Stimulated activated CD8-positive, alpha-beta memory T cell treated with anti-CD3 and anti-CD28 coated beads, Interleukin-7, amount 100 ng/mL, for 4 hours (primary cell): Measurements from ENCODE around the gene NT5C3B.
"Not testable (repeated sequence)": the region's sequence is repeated elsewhere in the genome, so short reads cannot be mapped to it uniquely, and the experiment has no call there.

Source experiments
- DNase-seq, 2 donors: peaks; one replicate each; pipeline ENCODE4 v3.0.0-alpha.2; 2020; ENCODE audit warnings: low read depth in 2 of 2

The NT5C3B gene

GRCh38 chr17:41784207-41784744 is 51.8 kb downstream of the NT5C3B start:
- no peak for DNase-seq

DNA sequence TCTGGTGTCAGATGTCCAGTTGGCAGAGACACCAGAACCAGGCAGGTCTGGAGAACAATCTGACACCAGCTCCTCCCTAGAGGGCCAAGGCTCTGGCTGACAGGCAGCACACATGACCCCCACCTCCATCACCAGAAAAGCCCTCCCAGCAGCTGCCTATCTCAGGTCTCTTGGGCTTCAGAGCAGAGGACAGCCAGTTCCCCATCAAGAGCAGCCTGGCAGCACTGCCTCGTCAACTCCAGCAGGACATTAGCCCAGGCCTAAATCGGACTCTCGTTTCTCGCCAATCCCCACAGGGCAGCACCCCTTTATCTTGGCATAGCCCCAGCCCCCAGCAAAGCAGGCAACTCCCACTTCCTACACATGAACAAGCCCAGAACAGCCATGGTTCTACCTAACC is 53.9 kb downstream of the NT5C3B start:
- no peak for DNase-seq

DNA sequence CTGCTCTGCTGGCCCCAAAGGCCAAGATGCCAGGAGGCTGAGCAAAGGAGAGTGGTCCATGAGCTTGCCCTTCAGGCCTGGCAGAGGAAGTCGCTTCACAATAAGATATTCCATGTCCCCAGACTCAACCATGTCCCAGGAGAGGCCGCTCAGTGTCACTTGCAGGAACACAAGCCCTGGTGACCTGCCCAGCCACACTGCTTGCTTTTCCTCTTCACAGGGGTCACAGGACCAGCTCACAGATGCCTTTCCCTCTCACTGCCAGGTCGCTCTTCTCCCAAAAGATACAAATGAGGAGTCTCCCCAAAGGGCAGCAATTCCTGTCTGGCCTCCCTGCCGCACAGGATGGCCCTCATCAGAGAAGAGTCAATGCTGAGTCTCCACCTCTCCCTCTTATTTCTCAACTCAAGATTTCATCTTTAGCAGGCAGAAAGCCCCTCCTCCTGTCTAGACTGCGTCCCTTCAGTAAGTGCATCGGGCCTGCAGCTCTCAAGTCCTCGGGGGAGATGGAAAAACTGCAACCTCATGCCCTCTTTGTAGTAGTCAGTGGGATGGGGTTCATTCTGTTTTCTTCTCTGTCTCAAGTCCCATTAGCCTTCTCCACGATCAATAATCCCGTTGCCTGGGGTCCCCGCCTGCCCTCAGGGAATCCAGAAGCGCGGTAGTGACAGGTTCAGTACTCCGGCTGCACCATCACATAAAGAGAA is 54.5 kb downstream of the NT5C3B start:
- no peak for DNase-seq

DNA sequence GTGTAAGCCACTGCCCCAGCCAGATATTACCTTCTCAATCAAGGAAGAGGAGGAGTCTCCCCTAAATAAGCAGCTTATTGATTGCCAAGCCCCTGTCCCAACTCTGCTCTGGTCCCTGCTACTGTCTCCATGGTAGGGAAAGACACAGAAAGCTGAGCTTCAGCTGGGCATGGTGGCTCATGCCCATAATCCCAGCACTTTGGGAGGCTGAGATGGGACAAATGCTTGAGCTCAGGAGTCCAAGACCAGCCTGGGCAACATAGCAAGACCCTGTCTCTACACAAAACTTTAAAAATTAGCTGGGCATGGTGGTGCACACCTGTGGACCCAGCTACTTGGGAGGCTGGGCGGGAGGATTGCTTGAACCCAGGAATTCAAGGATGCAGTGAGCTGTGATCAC is 56.1 kb downstream of the NT5C3B start:
- no peak for DNase-seq

DNA sequence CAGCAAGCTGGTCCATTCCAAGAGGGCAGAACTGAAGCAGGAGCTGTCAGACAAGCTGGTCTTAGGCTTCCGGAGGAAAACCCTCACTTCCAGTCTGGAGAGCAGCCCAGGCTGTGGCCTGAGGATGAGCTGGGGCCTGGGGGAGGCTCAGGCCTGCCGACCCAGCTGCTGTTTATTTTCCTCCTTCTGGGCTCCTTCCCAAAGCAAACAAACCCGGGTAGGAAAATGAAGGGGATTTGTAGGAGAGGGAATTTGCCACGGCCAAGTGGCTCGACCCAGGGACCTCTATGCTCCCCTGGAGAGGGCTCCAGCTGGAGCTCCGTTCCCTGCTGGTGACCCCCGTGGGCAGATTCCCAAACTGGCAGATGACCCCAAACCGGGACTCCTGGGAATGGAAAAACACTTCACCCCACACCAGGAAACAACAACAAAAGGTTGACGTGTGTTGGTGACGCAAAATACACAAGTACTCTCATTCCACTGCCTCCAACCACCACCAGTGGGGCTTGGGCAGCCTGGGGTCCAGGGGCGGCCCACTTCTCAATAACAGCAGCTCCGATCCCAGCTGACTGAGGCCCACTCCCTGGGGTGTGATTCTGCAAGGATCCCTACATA is 58.4 kb downstream of the NT5C3B start:
- DNase-seq = no peak

DNA sequence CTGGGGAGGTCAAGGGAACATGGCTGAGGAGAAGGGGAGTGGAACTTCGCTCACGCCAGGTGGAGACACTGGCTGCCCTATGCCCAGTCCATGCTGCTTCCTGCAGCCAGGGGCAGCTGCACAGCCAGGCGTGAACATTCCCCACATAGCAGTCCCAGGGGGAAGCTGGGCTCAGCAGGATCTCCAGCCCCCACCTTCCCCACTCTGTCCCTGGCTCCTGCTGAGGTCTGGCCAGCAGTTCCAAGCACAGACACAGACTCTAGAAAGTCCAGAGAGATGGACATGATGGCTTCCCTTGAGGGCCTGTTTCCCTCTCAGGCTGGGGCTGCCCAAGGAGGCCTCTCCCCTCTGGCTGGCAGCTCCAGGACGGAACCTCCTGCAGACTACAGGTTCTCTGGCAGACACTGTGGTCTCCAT is 58.9 kb downstream of the NT5C3B start:
- no peak for DNase-seq

GRCh38 chr17:41776262-41776900 is 59.7 kb downstream of the NT5C3B start:
- not testable (repeated sequence) for DNase-seq

GRCh38 chr17:41775394-41776226 is 60.4 kb downstream of the NT5C3B start:
- no peak for DNase-seq
